SKM-1 treated with dmso at 0.1 percent for 144 hours (cell line): ENCODE data around the gene VPS11.
"Not testable (repeated sequence)": the region's sequence is repeated elsewhere in the genome, so short reads cannot be mapped to it uniquely, and the experiment has no call there.

ENCODE experiments used
- DNase-seq: peaks from one replicate; lab custom pipeline; 2025; ENCODE audit not compliant: unreplicated experiment; lab: John Stamatoyannopoulos, UW

VPS11 gene

GRCh38 chr11:119034813-119035212 lies 32.8 kb upstream of the VPS11 start:
- DNase-seq, result no peak

- DNase-seq, result no peak
Observed at GRCh38 chr11:119038884-119039283, 28.7 kb upstream of the VPS11 start.

- not testable (repeated sequence) for DNase-seq
Observed at GRCh38 chr11:119039471-119039870, 28.1 kb upstream of the VPS11 start.

DNA sequence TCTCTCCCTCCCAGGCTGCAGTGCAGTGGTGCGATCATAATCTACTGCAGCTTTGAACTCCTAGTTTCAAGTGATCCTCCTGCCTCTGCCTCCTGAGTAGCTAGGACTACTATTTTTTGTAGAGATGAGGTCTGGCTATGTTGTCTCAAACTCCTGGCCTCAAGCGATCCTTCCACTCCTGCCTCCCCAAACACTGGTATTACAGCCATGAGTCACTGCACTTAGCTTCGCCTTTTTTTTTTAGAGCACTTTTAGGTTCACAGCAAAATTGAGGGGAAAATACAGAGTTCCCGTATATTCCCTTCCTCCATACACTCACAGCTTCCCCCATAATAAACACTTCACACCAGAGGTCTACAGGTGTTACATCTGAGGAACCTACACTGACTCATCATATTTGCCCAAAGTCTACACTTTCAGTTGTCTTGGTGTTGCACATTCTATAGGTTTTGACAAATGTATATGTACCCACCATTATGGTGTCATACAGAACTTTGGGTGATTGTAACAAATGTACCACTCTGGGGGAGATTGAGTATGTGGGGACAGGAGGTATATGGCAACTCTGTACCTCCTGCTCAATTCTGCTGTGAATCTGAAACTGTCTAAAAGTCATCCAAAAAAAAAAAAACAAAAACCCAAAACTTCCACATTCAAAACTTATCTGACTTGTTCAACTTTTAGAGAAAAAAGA lies 25.6 kb upstream of the VPS11 start:
- DNase-seq, result no peak

DNA sequence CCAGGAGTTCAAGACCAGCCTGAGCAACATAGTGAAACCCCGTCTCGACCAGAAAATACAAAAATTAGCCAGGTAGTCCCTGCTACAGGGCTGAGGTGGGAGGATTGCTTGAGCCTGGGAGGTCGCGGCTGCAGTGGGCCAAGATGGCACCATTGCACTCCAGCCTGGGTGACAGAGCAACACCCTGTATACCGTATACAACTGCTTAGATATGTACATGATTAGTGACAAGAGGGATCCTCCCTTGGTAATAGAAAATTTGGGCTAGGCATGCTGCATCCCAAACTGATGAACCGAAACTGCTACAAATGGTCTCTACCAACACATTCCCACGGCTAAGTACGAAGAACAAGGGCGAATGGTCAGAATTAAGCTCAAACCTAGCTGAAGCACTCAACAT lies 24.7 kb upstream of the VPS11 start:
- no peak for DNase-seq

GRCh38 chr11:119044708-119045107 lies 22.9 kb upstream of the VPS11 start:
- DNase-seq, result no peak

GRCh38 chr11:119046489-119046888 lies 21.1 kb upstream of the VPS11 start:
- no peak for DNase-seq

GRCh38 chr11:119047205-119047604 lies 20.4 kb upstream of the VPS11 start:
- no peak for DNase-seq

GRCh38 chr11:119048644-119049043 lies 19.0 kb upstream of the VPS11 start:
- no peak for DNase-seq

GRCh38 chr11:119049081-119049480 lies 18.5 kb upstream of the VPS11 start:
- no peak for DNase-seq

DNA sequence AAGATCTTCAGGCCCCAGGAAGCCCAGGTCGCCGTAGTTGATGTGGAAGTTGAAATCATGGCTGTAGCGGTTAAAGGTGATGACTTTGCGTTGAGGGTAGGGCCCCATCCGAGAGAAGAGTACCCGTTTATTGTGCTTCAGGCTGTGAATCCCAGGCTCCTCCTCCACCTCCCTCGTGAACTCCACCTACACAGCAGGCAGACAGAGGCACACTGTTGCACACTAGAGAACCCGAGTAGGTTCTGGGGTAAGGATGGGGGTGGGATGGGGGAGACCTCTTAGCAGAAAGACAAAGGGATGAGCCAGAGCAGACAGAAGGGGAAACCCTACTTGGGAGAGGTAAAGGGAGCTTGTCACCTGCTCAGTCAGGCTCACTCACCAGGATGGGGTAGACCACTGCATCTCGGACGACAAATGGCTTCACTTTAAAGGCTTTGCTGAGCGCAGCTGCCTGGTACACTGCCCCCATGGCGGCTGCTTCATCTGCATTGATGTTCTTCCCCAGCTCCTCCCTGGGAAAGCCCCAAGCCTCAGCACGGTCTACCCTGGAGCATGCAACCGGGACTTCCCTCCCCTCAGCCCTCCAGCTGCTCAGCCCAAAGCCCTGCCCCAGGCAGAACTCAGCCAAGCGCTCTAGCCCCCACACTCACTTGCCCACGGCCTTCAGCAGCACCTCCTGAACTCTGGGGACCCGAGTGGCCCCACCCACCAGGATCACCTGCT lies 16.0 kb upstream of the VPS11 start:
- no peak for DNase-seq

DNA sequence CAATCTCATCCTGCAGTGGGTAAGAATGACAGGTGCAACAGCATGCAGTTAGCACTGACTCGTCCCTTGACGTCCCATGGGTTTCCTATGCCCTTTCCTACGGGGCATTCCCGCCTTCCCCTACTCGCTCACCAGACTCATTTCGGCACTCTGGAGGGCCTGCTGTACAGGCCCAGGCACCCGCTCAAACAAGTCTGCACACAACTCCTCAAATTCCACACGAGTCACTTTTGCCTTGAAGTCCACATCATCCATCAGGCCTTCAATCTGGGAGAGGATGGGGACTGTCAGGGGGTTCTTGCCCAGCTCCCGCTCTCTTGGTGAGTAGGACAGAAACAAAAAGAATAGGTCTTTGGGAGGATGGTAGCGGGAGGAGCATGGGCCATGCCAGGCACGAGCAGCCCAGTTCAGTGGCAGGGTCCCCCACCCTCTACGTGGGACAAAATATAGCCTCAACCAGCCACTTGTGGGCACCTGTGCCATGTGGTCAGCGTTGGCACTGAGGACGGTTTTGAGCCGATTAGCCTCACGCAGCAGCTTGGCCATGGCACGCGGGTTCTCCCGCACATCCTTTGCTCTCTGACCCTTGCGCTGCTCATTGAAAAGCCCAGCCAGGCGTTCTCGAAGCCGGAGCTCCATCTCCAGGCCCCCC lies 15.3 kb upstream of the VPS11 start:
- DNase-seq, result no peak

DNA sequence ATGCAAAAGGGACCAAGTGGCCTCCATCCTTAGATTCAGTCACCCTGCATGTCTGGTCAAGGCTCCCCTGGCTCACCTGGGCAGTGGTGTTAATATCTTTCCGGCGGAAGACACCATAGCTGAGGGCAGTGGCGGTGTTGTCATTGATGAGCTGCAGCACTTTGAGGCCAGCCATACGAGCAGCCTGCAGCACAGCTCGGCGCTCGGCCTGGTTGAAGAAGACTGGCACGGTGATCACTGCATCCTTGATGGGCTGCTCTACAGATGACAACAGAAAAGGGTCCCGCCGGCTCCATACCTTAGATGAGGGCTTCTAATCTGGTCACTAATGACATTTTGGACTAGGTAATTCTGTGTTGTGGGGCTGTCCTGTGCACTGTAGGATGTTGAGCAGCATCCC lies 13.2 kb upstream of the VPS11 start:
- no peak for DNase-seq

GRCh38 chr11:119055901-119056300 lies 11.7 kb upstream of the VPS11 start:
- no peak for DNase-seq

- DNase-seq, result no peak
Observed at GRCh38 chr11:119056421-119056999, 11.1 kb upstream of the VPS11 start.

DNA sequence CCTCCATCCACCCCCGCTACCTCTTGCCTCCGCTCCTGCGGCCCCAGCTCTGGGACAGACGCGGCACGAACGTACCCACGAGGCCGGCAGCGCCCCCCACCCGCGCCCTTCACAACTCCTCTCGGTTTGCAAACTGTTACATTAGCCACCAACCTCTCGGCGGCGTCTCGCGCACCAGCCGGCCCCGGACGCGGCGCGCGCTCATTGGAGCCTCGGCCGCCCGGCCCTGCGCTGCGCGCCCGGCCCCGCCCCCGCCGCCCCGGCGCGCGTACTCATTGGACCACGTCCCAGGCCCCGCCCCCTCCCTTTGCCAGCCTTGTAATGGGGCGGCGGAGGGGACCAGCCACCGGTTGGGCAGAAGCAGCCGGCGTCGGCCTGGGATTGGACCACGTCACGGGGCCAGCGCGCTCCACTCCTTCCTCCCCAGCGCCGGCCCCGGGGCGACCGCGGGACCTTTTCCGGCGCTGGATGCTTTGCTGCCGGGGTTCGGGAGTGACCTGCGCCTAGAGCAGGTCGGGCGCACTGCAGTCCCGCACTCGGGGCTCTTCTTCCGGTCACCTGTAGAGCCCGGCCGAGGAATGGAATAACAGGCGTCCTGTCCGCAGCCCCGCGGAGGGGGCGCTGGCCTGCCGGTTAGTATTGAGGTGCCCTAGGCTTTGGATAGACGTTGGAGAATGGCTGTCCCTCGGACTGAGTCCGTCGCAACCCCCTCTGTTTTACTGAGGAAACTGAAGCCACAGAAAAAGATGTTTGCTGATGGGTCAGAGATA lies 10.4 kb upstream of the VPS11 start, which contains the start of gene HYOU1:
Gene HYOU1 (minus strand): TSS at position 206 of the 770 bp plus-strand sequence. CDS start 1,045 bp downstream, outside the sequence.
- DNase-seq, result peak; percentile 92

- not testable (repeated sequence) for DNase-seq
Observed at GRCh38 chr11:119059128-119059527, 8.5 kb upstream of the VPS11 start.

GRCh38 chr11:119061256-119061655 lies 6.4 kb upstream of the VPS11 start:
- DNase-seq, result no peak

DNA sequence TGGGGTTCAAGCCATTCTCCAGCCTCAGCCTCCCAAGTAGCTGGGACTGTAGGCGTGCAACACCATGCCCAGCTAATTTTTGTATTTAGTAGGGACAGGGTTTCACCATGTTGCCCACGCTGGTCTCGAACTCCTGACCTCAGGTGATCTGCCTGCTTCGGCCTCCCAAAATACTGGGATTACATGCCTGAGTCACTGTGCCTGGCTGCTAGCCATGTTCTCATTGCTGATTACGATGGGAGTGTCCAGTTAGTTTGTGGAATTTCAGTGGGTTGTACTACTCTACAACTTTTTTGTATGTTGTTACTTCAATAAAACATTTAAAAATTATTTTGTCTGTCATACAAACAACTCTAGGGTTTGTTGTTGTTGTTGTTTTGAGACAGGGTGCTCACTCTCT lies 4.8 kb upstream of the VPS11 start:
- DNase-seq, result no peak

GRCh38 chr11:119065369-119065768 lies 2.2 kb upstream of the VPS11 start:
- DNase-seq, result peak; percentile 52

DNA sequence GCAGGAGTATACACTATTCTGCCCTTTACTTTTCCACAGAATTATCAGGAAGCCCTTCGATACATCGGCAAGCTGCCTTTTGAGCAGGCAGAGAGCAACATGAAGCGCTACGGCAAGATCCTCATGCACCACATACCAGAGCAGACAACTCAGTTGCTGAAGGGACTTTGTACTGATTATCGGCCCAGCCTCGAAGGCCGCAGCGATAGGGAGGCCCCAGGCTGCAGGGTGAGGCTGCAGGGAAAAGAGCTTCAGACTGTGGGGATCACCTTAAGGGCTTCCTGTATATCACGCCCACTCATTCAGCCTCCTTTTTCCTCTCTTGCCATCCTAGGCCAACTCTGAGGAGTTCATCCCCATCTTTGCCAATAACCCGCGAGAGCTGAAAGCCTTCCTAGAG lies 10.2 kb downstream of the VPS11 start:
- DNase-seq, result no peak
